ENCODE results near the gene MFSD11. TPM values are rescaled to one million over a fixed set of nuclear protein-coding genes. Genes with fewer than 3 reads are reported as not detected.
"Not testable (repeated sequence)": the region's sequence is repeated elsewhere in the genome, so short reads cannot be mapped to it uniquely, and the experiment has no call there.

The MFSD11 gene
- total RNA-seq, 6 donors from 2014 or later: 23.9 to 49.2 (median 34.4) TPM

DNA sequence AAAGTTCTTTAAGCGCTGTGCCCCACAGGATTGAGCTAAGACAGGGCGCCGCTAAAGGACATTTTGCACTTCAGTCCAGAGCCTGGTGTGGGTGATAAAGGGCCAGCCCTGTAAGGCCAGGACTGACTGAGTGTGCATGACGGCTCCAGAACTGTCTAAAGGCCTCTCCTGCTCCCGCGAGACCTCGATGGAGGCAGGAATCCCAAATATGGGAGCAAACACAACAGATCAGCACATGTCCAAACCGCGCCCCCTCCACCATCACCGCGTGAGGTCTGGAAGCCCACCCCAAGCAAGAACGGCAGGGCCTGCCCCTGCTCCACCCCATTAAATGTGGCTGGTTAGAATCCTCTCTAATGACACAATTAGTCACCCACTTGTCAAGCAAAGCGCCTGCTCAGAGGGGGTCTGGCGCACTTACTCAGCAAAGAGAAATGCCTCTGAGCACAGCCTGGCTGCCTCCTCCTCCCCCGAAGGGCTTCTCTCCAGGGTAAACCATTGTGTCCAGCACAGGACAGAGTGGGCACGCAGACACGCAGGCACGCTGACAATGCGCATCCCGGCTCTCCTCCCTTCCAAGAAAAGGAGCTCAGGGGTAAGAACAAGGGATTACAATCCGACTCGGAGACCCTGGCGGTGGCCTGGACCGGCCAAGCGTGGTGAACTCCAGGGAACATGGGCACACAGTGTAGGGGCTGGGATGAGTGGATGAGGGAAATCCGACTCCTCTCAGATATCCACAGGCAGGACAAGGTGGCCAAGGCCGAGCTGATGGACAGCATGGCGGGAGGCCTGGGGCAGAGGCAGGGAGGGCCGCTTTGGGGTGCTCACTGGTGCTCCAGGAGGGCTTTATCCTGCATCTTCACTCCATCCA, 28.6 kb upstream of the MFSD11 start:
- ATAC-seq (ENCODE audit: low FRiP score in 2 of 2) (peak; percentile 82), DNase-seq (peak; percentile 55 to 79)
- TF ChIP-seq, protein P1, sequence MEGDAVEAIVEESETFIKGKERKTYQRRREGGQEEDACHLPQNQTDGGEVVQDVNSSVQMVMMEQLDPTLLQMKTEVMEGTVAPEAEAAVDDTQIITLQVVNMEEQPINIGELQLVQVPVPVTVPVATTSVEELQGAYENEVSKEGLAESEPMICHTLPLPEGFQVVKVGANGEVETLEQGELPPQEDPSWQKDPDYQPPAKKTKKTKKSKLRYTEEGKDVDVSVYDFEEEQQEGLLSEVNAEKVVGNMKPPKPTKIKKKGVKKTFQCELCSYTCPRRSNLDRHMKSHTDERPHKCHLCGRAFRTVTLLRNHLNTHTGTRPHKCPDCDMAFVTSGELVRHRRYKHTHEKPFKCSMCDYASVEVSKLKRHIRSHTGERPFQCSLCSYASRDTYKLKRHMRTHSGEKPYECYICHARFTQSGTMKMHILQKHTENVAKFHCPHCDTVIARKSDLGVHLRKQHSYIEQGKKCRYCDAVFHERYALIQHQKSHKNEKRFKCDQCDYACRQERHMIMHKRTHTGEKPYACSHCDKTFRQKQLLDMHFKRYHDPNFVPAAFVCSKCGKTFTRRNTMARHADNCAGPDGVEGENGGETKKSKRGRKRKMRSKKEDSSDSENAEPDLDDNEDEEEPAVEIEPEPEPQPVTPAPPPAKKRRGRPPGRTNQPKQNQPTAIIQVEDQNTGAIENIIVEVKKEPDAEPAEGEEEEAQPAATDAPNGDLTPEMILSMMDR (IDR thresholded peaks at IDR 0.05): no peak
- peak in 2 of 4 donors; percentile 9 to 18 for TF ChIP-seq POLR2A (IDR thresholded peaks at IDR 0.05)
- TF ChIP-seq POLR2AphosphoS5 (IDR thresholded peaks at IDR 0.05): peak; percentile 42 to 58
- no peak for TF ChIP-seq EP300 (IDR thresholded peaks at IDR 0.05)

GRCh38 chr17:76709951-76710862, 27.7 kb upstream of the MFSD11 start:
- not testable (repeated sequence) for H3K27me3 ChIP-seq, H3K9me3 ChIP-seq
- ATAC-seq (ENCODE audit: low FRiP score in 2 of 2) (peak in 1 of 2 donors; percentile 32), DNase-seq (peak in 1 of 2 donors; percentile 86)
- peak in 1 of 2 donors; percentile 14 for TF ChIP-seq POLR2AphosphoS5 (IDR thresholded peaks at IDR 0.05)
- WGBS, 2 donors: 17 to 22% methylated on average over 17 to 18 of the region's 79 CpGs
- Histone ChIP-seq H3K27ac (peak overlapping the region; percentile 83 to 94 (median 84)), H3K36me3 (peaks cover 0 to 21% (median 8%) of the 10 kb centered on the region in 4 donors), H3K4me1 (peaks cover 29 to 49% (median 40%) of the 10 kb centered on the region in 4 donors), H3K4me3 (peak overlapping the region; percentile 66 to 86 (median 78))

More for the DNA sequence above, 28.6 kb upstream of the MFSD11 start:
- Histone ChIP-seq H3K9me3 (no peaks in the 10 kb centered on the region), H3K4me1 (peaks cover 22 to 42% (median 35%) of the 10 kb centered on the region in 4 donors), H3K4me3 (peak overlapping the region; percentile 33 to 82 (median 70)), H3K27ac (peak overlapping the region; percentile 83 to 94 (median 84)), H3K36me3 (peaks cover 0 to 18% (median 7%) of the 10 kb centered on the region in 4 donors), H3K27me3 (no peaks in the 10 kb centered on the region)
- WGBS, 2 donors: 57 to 69% methylated on average over 19 to 29 of the region's 29 CpGs

DNA sequence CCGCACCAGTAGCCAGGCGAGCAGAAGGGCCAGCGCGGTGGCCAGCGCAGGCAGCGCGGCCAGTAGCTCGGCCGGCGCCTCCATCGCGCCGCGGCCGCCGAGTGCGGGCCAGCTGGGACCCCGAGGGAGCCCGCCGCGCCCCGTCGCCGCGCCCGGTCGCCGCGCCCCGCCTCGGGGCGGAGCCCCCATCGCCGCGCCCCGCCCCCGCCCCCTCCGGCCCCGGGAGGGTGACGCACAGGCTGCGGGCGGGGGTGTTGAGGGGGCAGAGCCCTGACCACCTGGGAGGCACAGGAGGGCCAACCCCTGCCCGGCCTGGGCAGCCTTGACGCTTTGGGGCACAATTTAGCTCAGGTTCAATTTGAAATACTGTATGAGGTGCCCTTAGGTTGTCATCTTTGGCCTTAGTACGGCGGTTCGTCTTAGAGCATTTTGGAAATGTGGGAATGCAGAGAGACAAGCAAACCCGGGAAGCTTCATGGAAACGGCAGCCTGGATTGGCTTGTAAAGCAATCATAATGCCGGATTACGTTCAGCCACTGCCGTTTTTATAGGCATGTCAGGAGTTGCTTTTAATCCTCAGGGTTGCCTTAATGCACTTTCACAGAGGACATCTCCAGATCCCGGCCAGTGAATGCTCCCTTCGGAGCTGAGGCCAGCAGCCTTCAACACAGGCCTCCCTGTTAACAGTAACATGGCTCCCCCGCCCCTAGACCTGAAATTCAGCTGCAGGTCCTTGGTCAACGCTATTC, 26.9 kb upstream of the MFSD11 start, which contains the start of gene MXRA7:
MXRA7 (minus strand) TSS at position 103 of the 749 bp plus-strand sequence; CDS start at position 84, 19 bp downstream.
- ATAC-seq (ENCODE audit: low FRiP score in 2 of 2) (peak; percentile 75 to 76), DNase-seq (peak; percentile 69 to 95)
- Histone ChIP-seq H3K4me1 (peaks cover 34 to 57% (median 47%) of the 10 kb centered on the region in 4 donors), H3K27ac (peak within 1 kb of the TSS; percentile 83 to 94 (median 84)), H3K36me3 (peaks cover 0 to 29% (median 13%) of the 10 kb centered on the region in 4 donors), H3K4me3 (peak within 1 kb of the TSS; percentile 66 to 86 (median 78)), H3K27me3 (no peaks in the 10 kb centered on the region), H3K9me3 (no peaks in the 10 kb centered on the region)
- TF ChIP-seq, protein P1 (IDR thresholded peaks at IDR 0.05): no peak
- TF ChIP-seq POLR2AphosphoS5 (IDR thresholded peaks at IDR 0.05) (peak in 1 of 2 donors; percentile 55), POLR2A (IDR thresholded peaks at IDR 0.05) (peak in 1 of 4 donors; percentile 22)
- WGBS, 2 donors: 19 to 20% methylated on average over 9 to 14 of the region's 56 CpGs

- H3K4me3 ChIP-seq; H3K27me3 ChIP-seq; H3K9me3 ChIP-seq; DNase-seq; ATAC-seq (ENCODE audit: low FRiP score in 2 of 2): not testable (repeated sequence)
- peaks cover 45 to 70% (median 59%) of the 10 kb centered on the region in 4 donors for H3K4me1 ChIP-seq
- H3K36me3 ChIP-seq: peaks cover 0 to 42% (median 24%) of the 10 kb centered on the region in 4 donors
- peak overlapping the region in 2 of 4 donors; percentile 67 to 73 for H3K27ac ChIP-seq
- 70 to 75% methylated on average over 7 of the region's 7 CpGs for WGBS, 2 donors
These were observed 25.6 kb upstream of the MFSD11 start for GRCh38 chr17:76712321-76712720.

DNA sequence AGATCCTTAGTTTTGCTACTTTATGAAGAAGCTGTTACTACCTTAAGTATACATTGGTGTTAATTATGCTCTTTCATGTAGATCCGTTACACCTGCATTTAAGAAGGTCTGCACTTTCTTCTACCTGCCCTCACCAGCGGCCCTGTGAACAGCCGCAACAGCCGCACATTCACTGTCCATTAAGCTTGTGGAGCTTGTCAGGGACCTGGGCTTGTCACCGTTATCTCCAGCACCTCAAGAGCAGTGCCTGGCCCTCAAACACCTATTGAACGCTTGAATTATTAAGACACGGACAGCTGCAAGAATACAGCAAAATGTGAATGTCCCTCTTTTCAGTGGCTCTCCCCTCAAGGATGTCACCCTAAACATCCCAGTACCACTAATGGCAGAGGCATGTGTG, 24.2 kb upstream of the MFSD11 start:
- peaks cover 6 to 56% (median 39%) of the 10 kb centered on the region in 4 donors for H3K36me3 ChIP-seq
- H3K27ac ChIP-seq: peak overlapping the region in 1 of 4 donors; percentile 85
- ATAC-seq (ENCODE audit: low FRiP score in 2 of 2): no peak
- TF ChIP-seq POLR2AphosphoS5 (IDR thresholded peaks at IDR 0.05) (no peak), EP300 (IDR thresholded peaks at IDR 0.05) (no peak), POLR2A (IDR thresholded peaks at IDR 0.05) (no peak)
- TF ChIP-seq, protein P1 (IDR thresholded peaks at IDR 0.05): no peak
- no peak overlapping the region for H3K4me3 ChIP-seq
- H3K9me3 ChIP-seq: no peaks in the 10 kb centered on the region
- 93 to 94% methylated on average over 7 of the region's 7 CpGs for WGBS, 2 donors
- peaks cover 35 to 60% (median 46%) of the 10 kb centered on the region in 4 donors for H3K4me1 ChIP-seq
- no peak for DNase-seq
- no peaks in the 10 kb centered on the region for H3K27me3 ChIP-seq

Data from upper lobe of left lung (tissue), 6 donors.